HG02870 (cell line): ENCODE results near the gene MYO5B.
A peak's percentile ranks its signal among the peaks of the same experiment; 100 is the strongest.

Experiments used
- ATAC-seq: cut with Tn5 transposase; IDR thresholded peaks from one replicate; pipeline ENCODE4 v1.9.1; 2021; ENCODE audit warnings: mild to moderate bottlenecking, moderate library complexity; ENCODE audit not compliant: unreplicated experiment

MYO5B gene

DNA sequence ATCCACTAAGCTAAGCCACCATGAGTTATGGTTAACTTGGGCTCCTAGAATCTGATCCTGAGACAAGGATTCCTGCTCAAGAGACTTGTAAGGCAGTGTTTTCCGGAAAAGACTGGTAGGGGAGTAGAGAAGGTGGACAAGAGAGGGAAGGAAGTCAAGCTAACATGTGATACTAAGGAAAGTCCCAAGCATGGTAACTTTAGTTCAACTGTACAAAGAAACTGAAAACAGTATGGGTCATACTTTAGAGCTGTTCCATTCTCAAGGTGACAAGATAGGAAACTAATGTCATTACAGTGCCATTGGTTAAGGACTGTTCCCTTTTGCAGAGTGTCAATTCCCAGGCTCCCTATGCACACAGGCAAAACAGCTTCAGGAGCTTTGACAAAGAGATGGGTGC, 5.8 kb downstream of the MYO5B start:
- ATAC-seq, result peak; percentile 55

GRCh38 chr18:50188652-50189051, 6.3 kb downstream of the MYO5B start:
- ATAC-seq, result no peak

DNA sequence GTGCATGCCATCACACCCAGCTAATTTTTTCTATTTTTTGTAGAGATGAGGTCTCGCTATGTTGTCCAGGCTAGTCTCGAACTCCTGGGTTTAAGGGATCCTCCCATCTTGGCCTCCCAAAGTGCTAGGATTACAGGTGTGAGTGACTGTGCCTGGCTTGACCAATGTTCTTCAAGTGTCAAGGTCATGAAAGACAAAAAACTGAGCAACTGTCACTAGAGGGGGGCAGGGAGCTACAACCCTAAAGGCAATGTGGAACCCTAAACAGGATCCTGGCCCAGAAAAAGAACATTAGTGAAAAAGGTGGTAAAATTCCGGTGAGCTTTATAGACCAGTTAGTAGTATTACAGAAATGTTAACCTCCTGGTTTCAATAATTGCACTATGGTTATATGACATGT, 7.3 kb downstream of the MYO5B start:
- no peak for ATAC-seq

DNA sequence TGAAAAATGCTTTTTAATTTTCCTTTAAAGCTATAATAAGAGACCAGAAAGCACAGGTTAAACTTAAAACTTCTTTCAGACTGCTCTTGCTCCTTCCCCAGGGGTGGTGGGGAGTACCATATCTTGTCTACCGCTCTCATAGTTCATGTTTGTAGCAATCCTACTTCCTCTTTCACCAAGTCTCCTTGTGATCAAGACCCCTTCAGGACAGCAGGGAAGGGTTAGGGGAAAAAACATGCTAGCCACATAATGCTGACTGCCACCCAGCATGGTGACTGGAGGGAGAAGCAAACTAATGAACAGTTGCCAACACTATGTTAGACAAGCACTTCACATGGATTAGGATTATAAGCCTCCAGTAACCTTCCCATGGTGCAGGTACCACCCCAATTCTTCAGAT, 8.6 kb downstream of the MYO5B start:
- ATAC-seq, result no peak

DNA sequence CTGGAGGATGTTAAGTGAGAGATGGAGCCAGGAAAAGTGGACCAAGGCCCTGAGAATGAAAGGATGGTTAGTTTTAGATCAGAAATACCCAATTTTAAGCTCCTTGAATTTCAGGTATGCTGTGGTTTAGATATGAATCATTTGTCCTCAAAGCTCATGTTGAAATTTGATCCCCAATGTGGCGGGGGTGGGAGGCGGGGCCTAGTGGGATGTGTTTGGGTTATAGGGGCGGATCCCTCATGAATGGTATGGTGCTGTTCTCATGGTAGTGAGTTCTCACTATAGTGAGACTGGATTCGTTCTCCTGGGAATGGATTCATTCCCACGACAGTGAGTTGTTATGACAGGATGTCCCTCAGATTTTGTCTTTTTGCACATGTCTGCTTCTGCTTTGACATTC, 11.4 kb downstream of the MYO5B start:
- ATAC-seq, result no peak

DNA sequence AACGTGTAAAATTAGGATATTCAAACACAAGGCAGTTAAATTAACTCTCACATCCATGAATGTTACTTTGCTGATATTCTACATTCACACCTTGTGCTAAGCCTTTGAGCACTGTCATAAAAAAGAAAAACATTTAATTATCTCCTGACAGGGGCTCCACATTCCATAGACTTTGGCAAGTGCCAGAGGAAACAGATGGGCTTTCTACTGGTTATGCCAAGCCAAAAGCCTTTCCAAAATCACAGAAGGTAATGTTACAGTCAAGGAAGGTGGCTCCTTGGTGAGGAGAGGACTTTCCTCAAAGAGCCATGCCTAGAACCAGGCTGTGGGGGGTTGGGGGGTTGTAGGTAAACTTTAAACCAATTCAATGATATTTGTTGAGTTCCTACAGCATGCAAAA, 12.4 kb downstream of the MYO5B start:
- no peak for ATAC-seq

DNA sequence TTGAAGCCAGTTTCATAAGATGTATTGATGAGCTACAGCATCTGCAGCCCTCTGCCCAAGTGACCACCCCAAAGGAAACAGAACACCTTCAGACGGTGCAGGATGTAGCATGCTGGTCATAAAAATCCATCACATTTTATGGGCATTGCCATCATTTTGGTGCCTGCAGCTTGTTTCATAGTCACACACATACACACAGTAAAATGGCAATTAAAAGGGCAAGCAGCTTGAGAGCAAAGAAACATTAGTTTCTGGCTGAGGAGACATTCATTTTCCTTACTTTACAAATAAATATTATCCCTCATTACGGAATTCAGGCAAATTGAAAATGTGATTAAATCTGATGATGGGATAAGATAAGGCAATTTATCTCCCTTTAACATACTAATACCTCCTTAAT, 13.4 kb downstream of the MYO5B start:
- no peak for ATAC-seq

DNA sequence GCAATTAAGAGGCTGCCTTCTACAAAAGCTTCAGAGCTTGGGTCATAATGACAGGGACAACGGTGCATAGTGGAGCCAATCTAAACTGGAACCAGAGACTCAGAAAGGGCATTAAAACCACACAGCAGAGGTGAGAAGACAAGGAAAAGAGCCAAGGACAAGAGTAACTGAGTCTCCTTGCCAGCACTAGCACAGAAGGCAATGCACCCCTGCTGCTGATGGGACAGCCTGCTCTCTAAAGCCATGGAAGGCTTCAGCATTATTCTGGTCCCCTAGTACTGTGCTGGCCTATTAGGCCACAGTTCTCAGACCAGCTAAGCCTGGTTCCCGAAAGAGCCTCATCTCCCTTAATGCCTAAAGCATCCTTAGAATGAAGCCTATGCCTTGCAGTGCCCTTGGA, 15.5 kb downstream of the MYO5B start:
- ATAC-seq, result no peak

- no peak for ATAC-seq
Observed at GRCh38 chr18:50177294-50177992, 17.5 kb downstream of the MYO5B start.

DNA sequence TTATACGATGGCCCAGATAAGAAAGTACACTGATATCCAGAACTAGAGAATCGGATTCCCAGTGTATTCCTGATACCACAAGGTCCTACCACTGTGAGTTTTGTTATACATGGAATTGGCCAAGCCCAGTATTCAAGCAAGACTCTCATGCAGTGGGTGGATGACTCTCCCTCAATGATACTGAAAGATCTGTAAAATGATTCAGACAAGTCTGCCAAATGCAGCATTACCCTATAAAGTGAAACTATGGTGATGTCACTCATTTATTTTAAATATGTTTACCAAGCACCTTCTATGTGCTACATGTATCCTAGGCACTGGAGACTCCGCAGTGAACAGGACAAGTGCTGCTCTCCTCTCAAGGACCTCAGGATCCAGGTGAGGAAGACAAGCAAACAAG, 22.6 kb downstream of the MYO5B start:
- no peak for ATAC-seq

GRCh38 chr18:50171406-50171805, 23.5 kb downstream of the MYO5B start:
- ATAC-seq, result no peak

GRCh38 chr18:50170004-50170403, 24.9 kb downstream of the MYO5B start:
- ATAC-seq, result no peak

- no peak for ATAC-seq
Observed at GRCh38 chr18:50169149-50169548, 25.8 kb downstream of the MYO5B start.

DNA sequence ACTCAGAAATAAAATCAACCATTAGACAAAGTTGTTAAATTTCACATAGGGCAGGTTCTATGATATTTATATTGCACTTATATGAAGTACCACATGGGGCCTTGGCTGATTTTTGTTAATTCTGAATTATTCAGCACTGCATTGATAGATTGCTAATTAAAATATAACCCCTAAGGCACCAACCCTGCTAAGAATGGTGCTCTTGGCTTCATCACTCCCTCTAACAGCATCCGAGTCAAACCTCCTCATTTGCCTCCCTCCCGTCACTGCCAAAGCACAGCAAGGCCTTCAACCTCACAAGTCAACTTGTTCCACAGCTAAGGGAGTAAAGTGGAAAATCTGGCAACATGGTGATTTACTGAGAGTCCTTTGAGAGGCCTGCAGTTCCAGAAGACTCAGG, 27.0 kb downstream of the MYO5B start:
- no peak for ATAC-seq

DNA sequence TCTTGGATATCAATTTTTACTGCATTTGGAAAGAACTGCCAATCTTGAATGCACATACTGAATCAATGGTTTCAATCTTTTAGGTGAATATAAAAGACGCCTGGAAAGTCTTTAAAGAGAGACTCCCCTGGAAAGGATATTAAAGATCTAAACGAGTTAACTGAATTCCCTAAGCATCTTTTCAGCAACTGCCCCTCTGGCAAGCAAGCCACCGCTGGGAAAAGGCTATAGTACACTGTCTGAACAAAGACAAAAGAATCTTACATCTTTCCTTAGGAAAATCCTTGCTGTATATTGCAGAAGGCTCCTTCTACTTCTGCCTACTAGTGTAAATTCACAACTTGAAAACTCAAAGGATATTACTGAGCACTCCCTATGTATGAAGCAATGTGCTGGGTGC, 28.0 kb downstream of the MYO5B start:
- ATAC-seq, result no peak

GRCh38 chr18:50163505-50163904, 31.4 kb downstream of the MYO5B start:
- no peak for ATAC-seq

- ATAC-seq, result no peak
Observed at GRCh38 chr18:50162486-50163304, 32.3 kb downstream of the MYO5B start.

GRCh38 chr18:50161597-50162205, 33.2 kb downstream of the MYO5B start:
- ATAC-seq, result no peak

- ATAC-seq, result no peak
Observed at GRCh38 chr18:50159654-50160046, 35.3 kb downstream of the MYO5B start.

DNA sequence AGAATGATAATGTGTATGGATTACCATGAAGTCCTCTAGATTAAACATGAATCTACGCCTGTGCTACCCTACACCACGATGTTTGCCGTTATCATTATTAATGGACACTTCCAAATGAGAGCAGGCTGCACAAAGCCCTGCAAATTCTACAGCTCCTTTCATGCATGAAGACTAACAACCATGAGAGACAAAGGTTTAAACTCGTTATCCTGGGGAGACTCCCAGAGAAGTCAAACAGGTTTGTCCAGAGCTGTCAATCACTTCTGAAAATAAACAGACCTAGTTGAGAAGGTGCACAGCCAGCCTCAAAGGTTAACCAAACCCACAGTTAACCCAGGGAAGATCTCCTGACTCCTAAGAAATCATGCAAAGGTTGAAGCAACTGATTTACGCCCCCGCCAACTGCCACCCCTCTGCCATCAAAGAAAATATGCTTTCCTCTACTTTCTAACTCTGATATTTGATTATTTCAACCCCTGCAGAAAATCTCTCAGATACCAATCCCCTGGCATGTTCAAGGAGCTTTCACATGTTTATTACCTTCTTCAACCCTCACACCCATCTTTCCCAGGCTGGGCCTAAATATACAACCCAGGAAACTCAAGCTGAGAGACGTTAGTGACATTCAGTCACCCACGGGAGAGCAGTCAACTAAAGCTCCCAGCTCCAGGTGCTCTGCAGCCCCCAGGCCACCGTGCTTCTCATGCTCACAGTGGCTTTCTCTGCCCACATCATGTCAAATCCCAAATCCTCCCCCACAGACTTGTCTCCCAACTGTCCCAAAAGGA, 35.9 kb downstream of the MYO5B start:
- ATAC-seq, result no peak

DNA sequence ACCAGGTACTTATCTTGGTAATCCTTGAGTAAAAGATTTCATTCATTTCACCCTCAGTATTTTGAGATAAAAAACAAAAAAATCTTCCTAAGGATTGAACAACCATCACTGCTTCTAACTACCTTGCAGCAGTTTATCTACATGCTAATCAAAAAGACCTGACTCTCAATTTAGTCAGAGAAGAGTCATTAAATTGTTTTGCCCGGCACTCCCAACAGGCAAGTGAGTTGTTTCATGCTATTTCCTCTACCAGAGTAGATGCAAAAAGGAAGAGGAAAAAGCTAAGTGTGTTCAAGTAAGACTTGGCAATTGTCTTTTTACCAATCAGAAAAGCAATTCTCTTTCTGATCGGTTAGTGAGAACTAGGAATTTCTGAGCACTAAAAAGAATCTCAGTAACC, 39.5 kb downstream of the MYO5B start:
- no peak for ATAC-seq
